GM23338 (cell line): ENCODE results near the gene DCTN2. TPM values are rescaled to one million over a fixed set of nuclear protein-coding genes. Genes with fewer than 3 reads are reported as not detected.

Experiments
- ATAC-seq: fragments of 200-7000 bp; cut with Tn5 transposase; 3 replicates; pipeline ENCODE4 v1.9.1; 2020
- DNase-seq: peaks from one replicate; pipeline ENCODE4 v3.0.0-alpha.2; 2015; ENCODE audit warnings: low spot score
- H2AFZ ChIP-seq: fragments of 200-600 bp; sonication (generic); 2 replicates; pipeline ENCODE4 v1.8.0; 2016; ENCODE audit warnings: antibody characterized with exemption, mild to moderate bottlenecking, moderate library complexity
- H3F3A ChIP-seq: fragments of 200-600 bp; sonication (generic); replicated peaks from 2 replicates; pipeline ENCODE4 v1.8.0; 2017; ENCODE audit warnings: antibody characterized with exemption, mixed run types, low read depth
- H3K27ac ChIP-seq: fragments of 200-600 bp; sonication (generic); 2 replicates; pipeline ENCODE4 v1.6.1; 2016; ENCODE audit warnings: low read depth
- H3K27me3 ChIP-seq: fragments of 200-600 bp; sonication (generic); 2 replicates; pipeline ENCODE4 v1.8.0; 2016; ENCODE audit warnings: mild to moderate bottlenecking, mixed run types, moderate library complexity; ENCODE audit not compliant: insufficient read depth
- H3K36me3 ChIP-seq: fragments of 200-600 bp; sonication (generic); 2 replicates; pipeline ENCODE4 v1.8.0; 2016; ENCODE audit warnings: mild to moderate bottlenecking; ENCODE audit not compliant: insufficient read depth
- H3K4me1 ChIP-seq: fragments of 200-600 bp; sonication (generic); 2 replicates; pipeline ENCODE4 v1.8.0; 2016; ENCODE audit warnings: mild to moderate bottlenecking, moderate library complexity; ENCODE audit not compliant: insufficient read depth
- H3K4me2 ChIP-seq: fragments of 200-600 bp; sonication (generic); 2 replicates; pipeline ENCODE4 v1.7.1; 2017; ENCODE audit warnings: mixed run types
- H3K4me3 ChIP-seq: fragments of 200-600 bp; sonication (generic); 2 replicates; pipeline ENCODE4 v1.6.1; 2016; ENCODE audit warnings: mixed run types
- H3K79me2 ChIP-seq: fragments of 200-600 bp; sonication (generic); replicated peaks from 2 replicates; pipeline ENCODE4 v1.8.0; 2017; ENCODE audit warnings: mild to moderate bottlenecking; ENCODE audit not compliant: insufficient read depth
- H3K9me2 ChIP-seq: fragments of 200-600 bp; sonication (generic); 2 replicates; pipeline ENCODE4 v1.8.0; 2017; ENCODE audit not compliant: insufficient read depth
- H4K20me1 ChIP-seq: fragments of 200-600 bp; sonication (generic); replicated peaks from 2 replicates; pipeline ENCODE4 v1.8.0; 2017; ENCODE audit warnings: mild to moderate bottlenecking; ENCODE audit not compliant: insufficient read depth
- H3K27ac Mint-ChIP-seq: 2 replicates; pipeline ENCODE4 v1.8.0; 2020; ENCODE audit warnings: inconsistent platforms, mild to moderate bottlenecking, moderate library complexity, mixed read lengths
- H3K27me3 Mint-ChIP-seq: 3 replicates; pipeline ENCODE4 v1.8.0; 2022; ENCODE audit warnings: low read depth, mild to moderate bottlenecking, moderate library complexity, mixed read lengths, inconsistent platforms; ENCODE audit not compliant: insufficient read depth, poor library complexity
- H3K36me3 Mint-ChIP-seq: 3 replicates; pipeline ENCODE4 v1.8.0; 2021; ENCODE audit warnings: low read depth, mild to moderate bottlenecking, inconsistent platforms, moderate library complexity, mixed read lengths
- H3K4me1 Mint-ChIP-seq: 3 replicates; pipeline ENCODE4 v1.8.0; 2020; ENCODE audit warnings: mild to moderate bottlenecking, inconsistent platforms, mixed read lengths
- H3K4me3 Mint-ChIP-seq: 3 replicates; pipeline ENCODE4 v1.8.0; 2021; ENCODE audit warnings: moderate library complexity, mild to moderate bottlenecking, inconsistent platforms, mixed read lengths
- H3K9me3 Mint-ChIP-seq: 3 replicates; pipeline ENCODE4 v1.8.0; 2020; ENCODE audit warnings: moderate library complexity, mild to moderate bottlenecking, inconsistent platforms, mixed read lengths
- CTCF ChIP-seq, 2 experiments: fragments of 200-600 bp in 1 of 2; sonication (generic) in 1 of 2; conservative IDR thresholded peaks; 2 replicates each; pipeline versions ENCODE4 v1.5.1 to v1.6.1; 2016 to 2017; ENCODE audit warnings: antibody characterized with exemption in 2 of 2, low read depth in 2 of 2, mild to moderate bottlenecking in 2 of 2, moderate library complexity in 1 of 2
- ETS1 ChIP-seq: IDR thresholded peaks from 2 replicates; pipeline ENCODE4 v1.6.1; 2016; ENCODE audit warnings: antibody characterized with exemption
- EZH2 ChIP-seq: fragments of 200-600 bp; sonication (generic); IDR thresholded peaks from one replicate; pipeline ENCODE4 v1.8.0; 2017; ENCODE audit warnings: antibody characterized with exemption, mild to moderate bottlenecking, low read depth; ENCODE audit not compliant: unreplicated experiment
- EZH2phosphoT487 ChIP-seq: fragments of 200-600 bp; sonication (generic); IDR thresholded peaks from one replicate; pipeline ENCODE4 v1.8.1; 2018; ENCODE audit warnings: antibody characterized with exemption; ENCODE audit not compliant: unreplicated experiment
- JUNB ChIP-seq: IDR thresholded peaks from one replicate; pipeline ENCODE4 v1.6.1; 2016; ENCODE audit warnings: antibody characterized with exemption; ENCODE audit not compliant: unreplicated experiment
- NANOG ChIP-seq: IDR thresholded peaks from 2 replicates; pipeline ENCODE4 v1.6.1; 2016; ENCODE audit warnings: antibody characterized with exemption, borderline replicate concordance
- POLR2AphosphoS5 ChIP-seq: IDR thresholded peaks from 2 replicates; pipeline ENCODE4 v1.6.1; 2016; ENCODE audit warnings: antibody characterized with exemption, low read depth
- REST ChIP-seq: IDR thresholded peaks from one replicate; pipeline ENCODE4 v1.6.1; 2018; ENCODE audit warnings: antibody characterized with exemption; ENCODE audit not compliant: unreplicated experiment
- STAT1 ChIP-seq: IDR thresholded peaks from one replicate; pipeline ENCODE4 v1.6.1; 2016; ENCODE audit warnings: antibody characterized with exemption; ENCODE audit not compliant: unreplicated experiment
- ZNF114 ChIP-seq: fragments of 250-450 bp; sonication (Bioruptor Pico); IDR thresholded peaks from 2 replicates; pipeline ENCODE4 v1.5.0; 2020; ENCODE audit warnings: mild to moderate bottlenecking, moderate library complexity
- ZNF331 ChIP-seq: fragments of 250-450 bp; sonication (Bioruptor Pico); IDR thresholded peaks from 2 replicates; pipeline ENCODE4 v1.5.0; 2020; ENCODE audit warnings: low read depth, mild to moderate bottlenecking, moderate library complexity
- polyA plus RNA-seq: library from polyadenylated mRNA; unstranded; fragments of >200 nt; fragmentation: Nextera tagmentation; extraction: Ambion mirVana; gene quantifications from 2 replicates; pipeline ENCODE4 v1.2.1, GENCODE V29; 2016
- total RNA-seq: library from RNA; depleted of rRNA; stranded (reverse); fragments of >200 nt; shearing (Covaris generic); gene quantifications from 2 replicates; pipeline ENCODE4 v1.2.3, GENCODE V29; 2014

The DCTN2 gene
- total and polyA plus RNA-seq, 2 experiments from 2014 or later, result 56.1 to 157 TPM

GRCh38 chr12:57539134-57539768 lies 7.7 kb downstream of the DCTN2 start:
- ATAC-seq (no peak), DNase-seq (no peak)
- Histone ChIP-seq H3K4me2 (no peak overlapping the region), H3K36me3 (peaks cover 7% of the 10 kb centered on the region; the same call in 1 of the 2 replicates), H3K27me3 (no peaks in the 10 kb centered on the region), H2AFZ (no peak overlapping the region), H3K79me2 (no peaks in the 10 kb centered on the region), H3K4me1 (no peaks in the 10 kb centered on the region), H3F3A (0 out of 2 replicates have a peak, but pooled peaks cover 4% of the 10 kb centered on the region), H4K20me1 (peaks cover 8% of the 10 kb centered on the region; the same call in 1 of the 2 replicates), H3K4me3 (no peak overlapping the region), H3K27ac (no peak overlapping the region), H3K9me2 (no peaks in the 10 kb centered on the region)
- Mint-ChIP-seq H3K36me3 (peaks cover 25% of the 10 kb centered on the region), H3K4me3 (no peak overlapping the region), H3K9me3 (no peaks in the 10 kb centered on the region), H3K27me3 (peaks cover 1% of the 10 kb centered on the region), H3K4me1 (peaks cover 22% of the 10 kb centered on the region), H3K27ac (no peak overlapping the region)
- TF ChIP-seq EZH2phosphoT487 (no peak), REST (no peak)

GRCh38 chr12:57536597-57536942 lies 10.4 kb downstream of the DCTN2 start:
- Histone ChIP-seq H3K4me1 (no peaks in the 10 kb centered on the region), H3K36me3 (peaks cover 17% of the 10 kb centered on the region), H3K9me2 (no peaks in the 10 kb centered on the region), H4K20me1 (peaks cover 4% of the 10 kb centered on the region; the same call in 1 of the 2 replicates), H3K27me3 (no peaks in the 10 kb centered on the region), H2AFZ (no peak overlapping the region), H3K79me2 (no peaks in the 10 kb centered on the region), H3K4me2 (no peak overlapping the region), H3K4me3 (no peak overlapping the region), H3F3A (0 out of 2 replicates have a peak, but pooled peaks cover 6% of the 10 kb centered on the region), H3K27ac (no peak overlapping the region)
- Mint-ChIP-seq H3K27ac (no peak overlapping the region), H3K4me1 (peaks cover 22% of the 10 kb centered on the region), H3K27me3 (peaks cover 5% of the 10 kb centered on the region), H3K36me3 (peaks cover 52% of the 10 kb centered on the region), H3K9me3 (no peaks in the 10 kb centered on the region), H3K4me3 (no peak overlapping the region; the same call in 2 of the 3 replicates)
- ATAC-seq (no peak), DNase-seq (no peak)
- TF ChIP-seq JUNB, result no peak
- no peak for TF ChIP-seq NANOG
- TF ChIP-seq STAT1, result no peak
- TF ChIP-seq CTCF (conservative IDR thresholded peaks at IDR 0.05; ENCODE audit: low read depth in 2 of 2), result no peak
- no peak for TF ChIP-seq ZNF331 (CRISPR knock-in tag)
- TF ChIP-seq ETS1, result no peak
- no peak for TF ChIP-seq EZH2
- TF ChIP-seq POLR2AphosphoS5, result no peak
- TF ChIP-seq REST, result no peak
- TF ChIP-seq ZNF114, result no peak
